K562 (cell line): ENCODE data around the gene MCC. TPM values are rescaled to one million over a fixed set of nuclear protein-coding genes. Genes with fewer than 3 reads are reported as not detected.

Experiments
- CBX8 ChIP-seq: fragments of 200-600 bp; sonication (generic); IDR thresholded peaks from 2 replicates; pipeline ENCODE4 v1.6.1; 2012; ENCODE audit warnings: borderline replicate concordance, mixed run types, low read depth, mild to moderate bottlenecking, moderate library complexity, mixed read lengths, low read length, control low read depth, inconsistent platforms; ENCODE audit not compliant: poor library complexity, severe bottlenecking; ENCODE audit errors: extremely low read depth
- MAFG ChIP-seq: fragments of 450-650 bp; conservative IDR thresholded peaks from 2 replicates; pipeline ENCODE4 v1.6.1; 2016; ENCODE audit warnings: missing genetic modification characterization, missing compliant biosample characterization
- MAFK ChIP-seq: IDR thresholded peaks from 2 replicates; pipeline ENCODE4 v1.6.1; 2011; ENCODE audit warnings: low read length, improper control_type of control experiment
- MTA3 ChIP-seq: fragments of 450-650 bp; formaldehyde crosslinking; IDR thresholded peaks from 2 replicates; pipeline ENCODE4 v1.6.1; 2017; ENCODE audit warnings: mild to moderate bottlenecking, borderline replicate concordance
- ZC3H4 ChIP-seq: sonication (generic); formaldehyde crosslinking; IDR thresholded peaks from 2 replicates; pipeline ENCODE4 v1.9.0; 2021; ENCODE audit warnings: missing genetic modification reagents, borderline replicate concordance
- ZFP30 ChIP-seq: fragments of 250-450 bp; sonication (Bioruptor Pico); IDR thresholded peaks from 2 replicates; pipeline ENCODE4 v1.8.0; 2022; ENCODE audit warnings: moderate library complexity, mild to moderate bottlenecking, inconsistent platforms, borderline replicate concordance
- polyA plus RNA-seq, 8 experiments: library from polyadenylated mRNA; depleted of rRNA in 4 of 8; stranded (reverse) in 5 of 8; unstranded in 3 of 8; fragments of >200 nt; fragmentation: Nextera tagmentation in 2 of 8; fragmentation: Illumina TruSeq in 1 of 8; extraction: Ambion mirVana in 2 of 8; extraction: Trizol in 1 of 8; gene quantifications; 2 replicates each; pipeline versions ENCODE4 v1.2.1 to v1.2.3, GENCODE V29; 2011 to 2014; ENCODE audit warnings: inconsistent platforms in 1 of 8, missing spikeins in 1 of 8
- total RNA-seq, 7 experiments: library from RNA; depleted of rRNA in 6 of 7; stranded (reverse); fragments of >200 nt in 6 of 7; fragmentation: Illumina TruSeq in 2 of 7; extraction: Trizol in 2 of 7; gene quantifications; 2 replicates each; pipeline versions ENCODE4 v1.2.1 to v1.2.3, GENCODE V29; 2011 to 2021; ENCODE audit warnings: low replicate concordance in 1 of 7
- TF ChIP-seq, protein P1 (sequence below): fragments of 450-650 bp; IDR thresholded peaks from 2 replicates; pipeline ENCODE4 v1.7.1; 2018; ENCODE audit warnings: mild to moderate bottlenecking, low read depth; ENCODE audit not compliant: partially characterized antibody
- TF ChIP-seq, protein P2 (sequence below): sonication (generic); IDR thresholded peaks from 2 replicates; pipeline ENCODE4 v1.6.1; 2016
- TF ChIP-seq, protein P3 (sequence below): fragments of 250-450 bp; sonication (Bioruptor Pico); IDR thresholded peaks from 2 replicates; pipeline ENCODE4 v1.5.0; 2021
- TF ChIP-seq, protein P4 (sequence below): fragments of 250-450 bp; sonication (Bioruptor Pico); IDR thresholded peaks from 2 replicates; pipeline ENCODE4 v1.4.0; 2020
- TF ChIP-seq, protein P5 (sequence below), 2 experiments: fragments of 450-650 bp in 1 of 2; IDR thresholded peaks; 2 replicates each; pipeline ENCODE4 v1.6.1; 2011 to 2017; ENCODE audit warnings: low read depth in 2 of 2, antibody characterized with exemption in 1 of 2, borderline replicate concordance in 1 of 2, low read length in 1 of 2, mild to moderate bottlenecking in 1 of 2, mixed read lengths in 1 of 2; ENCODE audit not compliant: control insufficient read depth in 1 of 2

Gene MCC
- total and polyA plus RNA-seq, 9 of the 15 experiments (the other 6 are each of a cell fraction or from before 2014, with no cell fraction given), result 0.04 to 0.24 (median 0.06) TPM; not detected in 1

DNA sequence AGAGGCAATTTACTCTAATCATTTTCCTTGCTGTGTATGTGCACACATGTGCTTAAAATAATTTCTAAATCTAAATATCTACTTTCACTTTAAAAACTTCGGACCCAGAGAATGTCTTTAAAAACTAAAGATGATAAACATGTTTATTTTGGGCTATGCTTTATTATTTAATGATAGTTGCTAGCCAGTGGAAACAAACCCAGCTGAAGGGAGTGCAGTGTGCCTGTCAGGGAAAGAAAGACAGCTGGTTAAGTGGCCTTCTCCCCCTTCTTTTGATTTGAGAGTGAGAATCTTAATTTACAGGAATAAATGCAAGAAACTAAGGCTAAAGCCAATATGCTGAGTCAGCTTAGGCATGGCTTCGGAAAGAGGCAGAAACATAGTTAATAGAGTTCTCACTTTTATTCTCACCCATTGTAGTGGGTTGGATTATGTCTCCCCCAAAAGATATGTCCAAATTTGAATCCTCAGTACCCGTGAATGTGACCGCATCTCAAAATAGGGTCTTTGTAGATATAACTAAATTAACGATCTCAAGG, 400.2 kb downstream of the MCC start (continued):
- TF ChIP-seq, protein P1, sequence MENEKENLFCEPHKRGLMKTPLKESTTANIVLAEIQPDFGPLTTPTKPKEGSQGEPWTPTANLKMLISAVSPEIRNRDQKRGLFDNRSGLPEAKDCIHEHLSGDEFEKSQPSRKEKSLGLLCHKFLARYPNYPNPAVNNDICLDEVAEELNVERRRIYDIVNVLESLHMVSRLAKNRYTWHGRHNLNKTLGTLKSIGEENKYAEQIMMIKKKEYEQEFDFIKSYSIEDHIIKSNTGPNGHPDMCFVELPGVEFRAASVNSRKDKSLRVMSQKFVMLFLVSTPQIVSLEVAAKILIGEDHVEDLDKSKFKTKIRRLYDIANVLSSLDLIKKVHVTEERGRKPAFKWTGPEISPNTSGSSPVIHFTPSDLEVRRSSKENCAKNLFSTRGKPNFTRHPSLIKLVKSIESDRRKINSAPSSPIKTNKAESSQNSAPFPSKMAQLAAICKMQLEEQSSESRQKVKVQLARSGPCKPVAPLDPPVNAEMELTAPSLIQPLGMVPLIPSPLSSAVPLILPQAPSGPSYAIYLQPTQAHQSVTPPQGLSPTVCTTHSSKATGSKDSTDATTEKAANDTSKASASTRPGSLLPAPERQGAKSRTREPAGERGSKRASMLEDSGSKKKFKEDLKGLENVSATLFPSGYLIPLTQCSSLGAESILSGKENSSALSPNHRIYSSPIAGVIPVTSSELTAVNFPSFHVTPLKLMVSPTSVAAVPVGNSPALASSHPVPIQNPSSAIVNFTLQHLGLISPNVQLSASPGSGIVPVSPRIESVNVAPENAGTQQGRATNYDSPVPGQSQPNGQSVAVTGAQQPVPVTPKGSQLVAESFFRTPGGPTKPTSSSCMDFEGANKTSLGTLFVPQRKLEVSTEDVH, result no peak
- TF ChIP-seq ZC3H4 (no peak), MAFK (peak; percentile 94), CBX8 (peak; percentile 45), MAFG (peak; percentile 89), MTA3 (no peak), ZFP30 (CRISPR knock-in tag) (no peak)
- TF ChIP-seq, protein P2, sequence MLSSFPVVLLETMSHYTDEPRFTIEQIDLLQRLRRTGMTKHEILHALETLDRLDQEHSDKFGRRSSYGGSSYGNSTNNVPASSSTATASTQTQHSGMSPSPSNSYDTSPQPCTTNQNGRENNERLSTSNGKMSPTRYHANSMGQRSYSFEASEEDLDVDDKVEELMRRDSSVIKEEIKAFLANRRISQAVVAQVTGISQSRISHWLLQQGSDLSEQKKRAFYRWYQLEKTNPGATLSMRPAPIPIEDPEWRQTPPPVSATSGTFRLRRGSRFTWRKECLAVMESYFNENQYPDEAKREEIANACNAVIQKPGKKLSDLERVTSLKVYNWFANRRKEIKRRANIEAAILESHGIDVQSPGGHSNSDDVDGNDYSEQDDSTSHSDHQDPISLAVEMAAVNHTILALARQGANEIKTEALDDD, result no peak
- TF ChIP-seq, protein P3, sequence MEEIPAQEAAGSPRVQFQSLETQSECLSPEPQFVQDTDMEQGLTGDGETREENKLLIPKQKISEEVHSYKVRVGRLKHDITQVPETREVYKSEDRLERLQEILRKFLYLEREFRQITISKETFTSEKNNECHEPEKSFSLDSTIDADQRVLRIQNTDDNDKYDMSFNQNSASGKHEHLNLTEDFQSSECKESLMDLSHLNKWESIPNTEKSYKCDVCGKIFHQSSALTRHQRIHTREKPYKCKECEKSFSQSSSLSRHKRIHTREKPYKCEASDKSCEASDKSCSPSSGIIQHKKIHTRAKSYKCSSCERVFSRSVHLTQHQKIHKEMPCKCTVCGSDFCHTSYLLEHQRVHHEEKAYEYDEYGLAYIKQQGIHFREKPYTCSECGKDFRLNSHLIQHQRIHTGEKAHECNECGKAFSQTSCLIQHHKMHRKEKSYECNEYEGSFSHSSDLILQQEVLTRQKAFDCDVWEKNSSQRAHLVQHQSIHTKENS (CRISPR knock-in tag), result no peak
- TF ChIP-seq, protein P4, sequence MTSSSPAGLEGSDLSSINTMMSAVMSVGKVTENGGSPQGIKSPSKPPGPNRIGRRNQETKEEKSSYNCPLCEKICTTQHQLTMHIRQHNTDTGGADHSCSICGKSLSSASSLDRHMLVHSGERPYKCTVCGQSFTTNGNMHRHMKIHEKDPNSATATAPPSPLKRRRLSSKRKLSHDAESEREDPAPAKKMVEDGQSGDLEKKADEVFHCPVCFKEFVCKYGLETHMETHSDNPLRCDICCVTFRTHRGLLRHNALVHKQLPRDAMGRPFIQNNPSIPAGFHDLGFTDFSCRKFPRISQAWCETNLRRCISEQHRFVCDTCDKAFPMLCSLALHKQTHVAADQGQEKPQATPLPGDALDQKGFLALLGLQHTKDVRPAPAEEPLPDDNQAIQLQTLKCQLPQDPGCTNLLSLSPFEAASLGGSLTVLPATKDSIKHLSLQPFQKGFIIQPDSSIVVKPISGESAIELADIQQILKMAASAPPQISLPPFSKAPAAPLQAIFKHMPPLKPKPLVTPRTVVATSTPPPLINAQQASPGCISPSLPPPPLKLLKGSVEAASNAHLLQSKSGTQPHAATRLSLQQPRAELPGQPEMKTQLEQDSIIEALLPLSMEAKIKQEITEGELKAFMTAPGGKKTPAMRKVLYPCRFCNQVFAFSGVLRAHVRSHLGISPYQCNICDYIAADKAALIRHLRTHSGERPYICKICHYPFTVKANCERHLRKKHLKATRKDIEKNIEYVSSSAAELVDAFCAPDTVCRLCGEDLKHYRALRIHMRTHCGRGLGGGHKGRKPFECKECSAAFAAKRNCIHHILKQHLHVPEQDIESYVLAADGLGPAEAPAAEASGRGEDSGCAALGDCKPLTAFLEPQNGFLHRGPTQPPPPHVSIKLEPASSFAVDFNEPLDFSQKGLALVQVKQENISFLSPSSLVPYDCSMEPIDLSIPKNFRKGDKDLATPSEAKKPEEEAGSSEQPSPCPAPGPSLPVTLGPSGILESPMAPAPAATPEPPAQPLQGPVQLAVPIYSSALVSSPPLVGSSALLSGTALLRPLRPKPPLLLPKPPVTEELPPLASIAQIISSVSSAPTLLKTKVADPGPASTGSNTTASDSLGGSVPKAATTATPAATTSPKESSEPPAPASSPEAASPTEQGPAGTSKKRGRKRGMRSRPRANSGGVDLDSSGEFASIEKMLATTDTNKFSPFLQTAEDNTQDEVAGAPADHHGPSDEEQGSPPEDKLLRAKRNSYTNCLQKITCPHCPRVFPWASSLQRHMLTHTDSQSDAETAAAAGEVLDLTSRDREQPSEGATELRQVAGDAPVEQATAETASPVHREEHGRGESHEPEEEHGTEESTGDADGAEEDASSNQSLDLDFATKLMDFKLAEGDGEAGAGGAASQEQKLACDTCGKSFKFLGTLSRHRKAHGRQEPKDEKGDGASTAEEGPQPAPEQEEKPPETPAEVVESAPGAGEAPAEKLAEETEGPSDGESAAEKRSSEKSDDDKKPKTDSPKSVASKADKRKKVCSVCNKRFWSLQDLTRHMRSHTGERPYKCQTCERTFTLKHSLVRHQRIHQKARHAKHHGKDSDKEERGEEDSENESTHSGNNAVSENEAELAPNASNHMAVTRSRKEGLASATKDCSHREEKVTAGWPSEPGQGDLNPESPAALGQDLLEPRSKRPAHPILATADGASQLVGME (CRISPR knock-in tag), result no peak
- TF ChIP-seq, protein P5, sequence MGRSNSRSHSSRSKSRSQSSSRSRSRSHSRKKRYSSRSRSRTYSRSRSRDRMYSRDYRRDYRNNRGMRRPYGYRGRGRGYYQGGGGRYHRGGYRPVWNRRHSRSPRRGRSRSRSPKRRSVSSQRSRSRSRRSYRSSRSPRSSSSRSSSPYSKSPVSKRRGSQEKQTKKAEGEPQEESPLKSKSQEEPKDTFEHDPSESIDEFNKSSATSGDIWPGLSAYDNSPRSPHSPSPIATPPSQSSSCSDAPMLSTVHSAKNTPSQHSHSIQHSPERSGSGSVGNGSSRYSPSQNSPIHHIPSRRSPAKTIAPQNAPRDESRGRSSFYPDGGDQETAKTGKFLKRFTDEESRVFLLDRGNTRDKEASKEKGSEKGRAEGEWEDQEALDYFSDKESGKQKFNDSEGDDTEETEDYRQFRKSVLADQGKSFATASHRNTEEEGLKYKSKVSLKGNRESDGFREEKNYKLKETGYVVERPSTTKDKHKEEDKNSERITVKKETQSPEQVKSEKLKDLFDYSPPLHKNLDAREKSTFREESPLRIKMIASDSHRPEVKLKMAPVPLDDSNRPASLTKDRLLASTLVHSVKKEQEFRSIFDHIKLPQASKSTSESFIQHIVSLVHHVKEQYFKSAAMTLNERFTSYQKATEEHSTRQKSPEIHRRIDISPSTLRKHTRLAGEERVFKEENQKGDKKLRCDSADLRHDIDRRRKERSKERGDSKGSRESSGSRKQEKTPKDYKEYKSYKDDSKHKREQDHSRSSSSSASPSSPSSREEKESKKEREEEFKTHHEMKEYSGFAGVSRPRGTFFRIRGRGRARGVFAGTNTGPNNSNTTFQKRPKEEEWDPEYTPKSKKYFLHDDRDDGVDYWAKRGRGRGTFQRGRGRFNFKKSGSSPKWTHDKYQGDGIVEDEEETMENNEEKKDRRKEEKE (IDR thresholded peaks at IDR 0.05; ENCODE audit: borderline replicate concordance in 1 of 2, control insufficient read depth in 1 of 2, low read depth in 2 of 2, low read length in 1 of 2), result no peak
